Hepatocyte (in vitro differentiated cells): Measurements from ENCODE around the gene DYNC2LI1.

Source experiments
- EZH2 ChIP-seq: fragments of 200-600 bp; sonication (generic); IDR thresholded peaks from 2 replicates; pipeline ENCODE4 v1.6.1; 2016; ENCODE audit warnings: antibody characterized with exemption, mild to moderate bottlenecking, borderline replicate concordance
- EZH2phosphoT487 ChIP-seq: fragments of 200-600 bp; sonication (generic); IDR thresholded peaks from one replicate; pipeline ENCODE4 v1.6.1; 2018; ENCODE audit warnings: antibody characterized with exemption, mild to moderate bottlenecking, low read depth, moderate library complexity; ENCODE audit not compliant: unreplicated experiment, severe bottlenecking
- TF ChIP-seq, protein P1 (sequence below): fragments of 200-600 bp; sonication (generic); IDR thresholded peaks from 2 replicates; pipeline ENCODE4 v1.5.1; 2016; ENCODE audit warnings: antibody characterized with exemption, mild to moderate bottlenecking; ENCODE audit not compliant: poor library complexity

DNA sequence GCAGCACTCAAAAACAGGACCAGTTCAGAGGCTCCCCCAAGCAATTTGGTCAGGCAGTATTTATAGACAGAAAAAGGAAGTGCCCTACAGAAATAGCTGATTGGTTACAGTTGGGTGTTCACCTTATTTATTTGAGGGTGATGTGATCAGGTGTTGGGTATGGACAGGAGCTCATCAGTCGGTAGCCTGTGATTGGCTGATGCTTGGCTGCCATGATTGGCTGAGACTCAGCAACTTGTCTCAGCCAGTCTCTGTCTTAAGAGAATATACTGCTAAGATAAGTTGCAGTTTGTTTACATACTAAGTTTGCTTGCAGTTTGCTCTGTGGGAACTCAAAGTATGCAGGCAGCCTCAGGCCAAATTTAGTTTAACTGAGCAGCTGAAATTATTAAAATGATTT is 74.4 kb downstream of the DYNC2LI1 start:
- no peak for TF ChIP-seq EZH2phosphoT487
- TF ChIP-seq, protein P1, sequence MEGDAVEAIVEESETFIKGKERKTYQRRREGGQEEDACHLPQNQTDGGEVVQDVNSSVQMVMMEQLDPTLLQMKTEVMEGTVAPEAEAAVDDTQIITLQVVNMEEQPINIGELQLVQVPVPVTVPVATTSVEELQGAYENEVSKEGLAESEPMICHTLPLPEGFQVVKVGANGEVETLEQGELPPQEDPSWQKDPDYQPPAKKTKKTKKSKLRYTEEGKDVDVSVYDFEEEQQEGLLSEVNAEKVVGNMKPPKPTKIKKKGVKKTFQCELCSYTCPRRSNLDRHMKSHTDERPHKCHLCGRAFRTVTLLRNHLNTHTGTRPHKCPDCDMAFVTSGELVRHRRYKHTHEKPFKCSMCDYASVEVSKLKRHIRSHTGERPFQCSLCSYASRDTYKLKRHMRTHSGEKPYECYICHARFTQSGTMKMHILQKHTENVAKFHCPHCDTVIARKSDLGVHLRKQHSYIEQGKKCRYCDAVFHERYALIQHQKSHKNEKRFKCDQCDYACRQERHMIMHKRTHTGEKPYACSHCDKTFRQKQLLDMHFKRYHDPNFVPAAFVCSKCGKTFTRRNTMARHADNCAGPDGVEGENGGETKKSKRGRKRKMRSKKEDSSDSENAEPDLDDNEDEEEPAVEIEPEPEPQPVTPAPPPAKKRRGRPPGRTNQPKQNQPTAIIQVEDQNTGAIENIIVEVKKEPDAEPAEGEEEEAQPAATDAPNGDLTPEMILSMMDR: no peak
- no peak for TF ChIP-seq EZH2
